NCI-H128 (cell line): ENCODE data around the gene THRB.
A peak's percentile ranks its signal among the peaks of the same experiment; 100 is the strongest.

Experiments
- DNase-seq: peaks from one replicate; lab custom pipeline; 2025; ENCODE audit not compliant: unreplicated experiment; lab: John Stamatoyannopoulos, UW

The THRB gene

GRCh38 chr3:24191801-24192403, 302.7 kb downstream of the THRB start:
- DNase-seq, result peak; percentile 13

- DNase-seq, result no peak
Measured at GRCh38 chr3:24190256-24190655, 304.4 kb downstream of the THRB start.

GRCh38 chr3:24185738-24186384, 308.8 kb downstream of the THRB start:
- no peak for DNase-seq

GRCh38 chr3:24184528-24185176, 310.0 kb downstream of the THRB start:
- DNase-seq, result no peak

GRCh38 chr3:24182756-24183155, 311.9 kb downstream of the THRB start:
- DNase-seq, result no peak

- DNase-seq, result no peak
Measured at GRCh38 chr3:24181256-24181655, 313.4 kb downstream of the THRB start.

GRCh38 chr3:24180616-24181015, 314.0 kb downstream of the THRB start:
- DNase-seq, result no peak

GRCh38 chr3:24177201-24177600, 317.4 kb downstream of the THRB start:
- no peak for DNase-seq

- DNase-seq, result no peak
Measured at GRCh38 chr3:24174614-24175013, 320.0 kb downstream of the THRB start.

- DNase-seq, result no peak
Measured at GRCh38 chr3:24168977-24169376, 325.7 kb downstream of the THRB start.

- no peak for DNase-seq
Measured at GRCh38 chr3:24167429-24167828, 327.2 kb downstream of the THRB start.

GRCh38 chr3:24166515-24166914, 328.1 kb downstream of the THRB start:
- no peak for DNase-seq

- DNase-seq, result no peak
Measured at GRCh38 chr3:24165603-24165982, 329.1 kb downstream of the THRB start.

GRCh38 chr3:24164967-24165602, 329.6 kb downstream of the THRB start:
- DNase-seq, result no peak

GRCh38 chr3:24162929-24163328, 331.7 kb downstream of the THRB start:
- no peak for DNase-seq

GRCh38 chr3:24161841-24162240, 332.8 kb downstream of the THRB start:
- DNase-seq, result no peak

GRCh38 chr3:24160424-24161095, 334.1 kb downstream of the THRB start:
- peak; percentile 24 for DNase-seq

- no peak for DNase-seq
Measured at GRCh38 chr3:24158761-24159454, 335.7 kb downstream of the THRB start.

GRCh38 chr3:24157106-24157505, 337.5 kb downstream of the THRB start:
- DNase-seq, result no peak

- DNase-seq, result no peak
Measured at GRCh38 chr3:24156466-24156865, 338.2 kb downstream of the THRB start.

GRCh38 chr3:24155276-24155675, 339.4 kb downstream of the THRB start:
- no peak for DNase-seq
